HCT116 (cell line): ENCODE results near the gene CNTFR. TPM values are rescaled to one million over a fixed set of nuclear protein-coding genes. Genes with fewer than 3 reads are reported as not detected.

Experiments
- ATAC-seq: fragments of 200-7000 bp; cut with Tn5 transposase; 2 replicates; pipeline ENCODE4 v1.9.1; 2020; ENCODE audit warnings: mild to moderate bottlenecking, moderate library complexity
- BruUV-seq: library from RNA; stranded (reverse); fragments of 400-500 nt; replicated peaks from 2 replicates; lab custom pipeline; 2021; lab: Mats Ljungman, UMichigan
- CTCF ChIA-PET: fragments of 300-600 bp; sonication (Branson Sonifier 250); formaldehyde crosslinking; loops from one replicate; lab custom pipeline; 2021; ENCODE audit warnings: antibody characterized with exemption; lab: Charles Lee
- POLR2A ChIA-PET: fragments of 300-600, 350-600 bp; sonication (Branson Sonifier 250); formaldehyde crosslinking; loops from one replicate; lab custom pipeline; 2021; ENCODE audit warnings: antibody characterized with exemption; lab: Charles Lee
- RAD21 ChIA-PET, 2 experiments: fragments of 300-600 bp; sonication (Branson Sonifier 250); formaldehyde crosslinking; loops; one replicate each; lab custom pipeline; 2023; ENCODE audit warnings: low total read pairs in 2 of 2; ENCODE audit not compliant: uncharacterized antibody in 2 of 2, unreplicated experiment in 2 of 2, low non-redundant PET in 1 of 2; lab: Charles Lee
- DNase-seq: peaks from one replicate; pipeline ENCODE4 v3.0.0-alpha.2; 2010; ENCODE audit warnings: low read depth, low spot score
- H2AFZ ChIP-seq: fragments of 200-600 bp; shearing (Covaris generic), sonication (generic); 2 replicates; pipeline ENCODE4 v1.6.1; 2017; ENCODE audit warnings: low read depth, mixed run types, mixed read lengths, antibody characterized with exemption, low read length; ENCODE audit not compliant: poor library complexity, severe bottlenecking
- H3K27ac ChIP-seq: 2 replicates; pipeline ENCODE4 v1.5.1; 2012; ENCODE audit warnings: low read depth, low read length
- H3K27me3 ChIP-seq: fragments of 200-600 bp; sonication (generic); 2 replicates; pipeline ENCODE4 v1.6.1; 2016; ENCODE audit warnings: mixed run types, low read length, mixed read lengths; ENCODE audit not compliant: insufficient read depth
- H3K36me3 ChIP-seq, 2 experiments: fragments of 200-500 bp in 1 of 2; fragments of 200-600 bp in 1 of 2; sonication (Bioruptor generic) in 1 of 2; sonication (generic) in 1 of 2; 2 replicates each; pipeline versions ENCODE4 v1.5.1 to v1.6.1; 2014 to 2016; ENCODE audit warnings: low read length in 2 of 2, inconsistent platforms in 1 of 2, mixed read lengths in 1 of 2, mixed run types in 1 of 2; ENCODE audit not compliant: insufficient read depth in 2 of 2, control insufficient read depth in 1 of 2
- H3K4me1 ChIP-seq, 2 experiments: fragments of 200-600 bp in 1 of 2; sonication (generic) in 1 of 2; 2 replicates each; pipeline versions ENCODE4 v1.5.1 to v1.6.1; 2012 to 2017; ENCODE audit warnings: low read length in 2 of 2, inconsistent platforms in 1 of 2, mild to moderate bottlenecking in 1 of 2, mixed read lengths in 1 of 2, mixed run types in 1 of 2, moderate library complexity in 1 of 2; ENCODE audit not compliant: insufficient read depth in 2 of 2, control insufficient read depth in 1 of 2
- H3K4me2 ChIP-seq: fragments of 200-600 bp; sonication (generic); 2 replicates; pipeline ENCODE4 v1.6.1; 2017; ENCODE audit warnings: mixed run types, low read length, mixed read lengths
- H3K4me3 ChIP-seq, 2 experiments: fragments of 200-600 bp in 1 of 2; sonication (generic) in 1 of 2; replicated peaks in 1 of 2; 2 replicates each; pipeline ENCODE4 v1.5.1; 2011 to 2016; ENCODE audit warnings: low read length in 2 of 2, control low read depth in 1 of 2, low read depth in 1 of 2, mild to moderate bottlenecking in 1 of 2, mixed read lengths in 1 of 2, mixed run types in 1 of 2
- H3K79me2 ChIP-seq: fragments of 200-600 bp; sonication (generic); 2 replicates; pipeline ENCODE4 v1.6.1; 2017; ENCODE audit warnings: mild to moderate bottlenecking, mixed run types, low read length, moderate library complexity, mixed read lengths; ENCODE audit not compliant: insufficient read depth
- H3K9ac ChIP-seq: fragments of 200-600 bp; sonication (generic); 2 replicates; pipeline ENCODE4 v1.6.1; 2016; ENCODE audit warnings: low read length, mixed read lengths
- H3K9me2 ChIP-seq: fragments of 200-600 bp; sonication (generic), shearing (Covaris generic); 2 replicates; pipeline ENCODE4 v1.6.1; 2017; ENCODE audit warnings: mixed run types, mild to moderate bottlenecking, moderate library complexity; ENCODE audit not compliant: insufficient read depth
- H3K9me3 ChIP-seq, 2 experiments: fragments of 200-500 bp in 1 of 2; fragments of 200-600 bp in 1 of 2; sonication (Bioruptor generic) in 1 of 2; sonication (generic) in 1 of 2; 2 replicates each; pipeline ENCODE4 v1.6.1; 2014 to 2017; ENCODE audit warnings: low read length in 2 of 2, mixed read lengths in 2 of 2, inconsistent platforms in 1 of 2, low read depth in 1 of 2, mild to moderate bottlenecking in 1 of 2, mixed run types in 1 of 2, moderate library complexity in 1 of 2; ENCODE audit not compliant: control insufficient read depth in 1 of 2, insufficient read depth in 1 of 2
- H4K20me1 ChIP-seq: fragments of 200-600 bp; sonication (generic), shearing (Covaris generic); 2 replicates; pipeline ENCODE4 v1.6.1; 2017; ENCODE audit warnings: mixed run types, mild to moderate bottlenecking, moderate library complexity; ENCODE audit not compliant: insufficient read depth
- CBX3 ChIP-seq: IDR thresholded peaks from 2 replicates; pipeline ENCODE4 v1.6.1; 2012; ENCODE audit warnings: low read depth
- EGR1 ChIP-seq: IDR thresholded peaks from 2 replicates; pipeline ENCODE4 v1.6.1; 2012; ENCODE audit warnings: low read depth
- ELF1 ChIP-seq: IDR thresholded peaks from 2 replicates; pipeline ENCODE4 v1.6.1; 2012; ENCODE audit warnings: low read depth, borderline replicate concordance
- EZH2 ChIP-seq: fragments of 200-600 bp; sonication (generic); IDR thresholded peaks from 2 replicates; pipeline ENCODE4 v1.6.1; 2017; ENCODE audit warnings: antibody characterized with exemption, mixed run types
- EZH2phosphoT487 ChIP-seq: fragments of 200-600 bp; IDR thresholded peaks from 2 replicates; pipeline ENCODE4 v1.6.1; 2018; ENCODE audit warnings: antibody characterized with exemption, borderline replicate concordance
- FOSL1 ChIP-seq: IDR thresholded peaks from 2 replicates; pipeline ENCODE4 v1.6.1; 2012; ENCODE audit warnings: low read depth
- JUND ChIP-seq: IDR thresholded peaks from 2 replicates; pipeline ENCODE4 v1.6.1; 2012
- POLR2AphosphoS5 ChIP-seq: IDR thresholded peaks from 2 replicates; pipeline ENCODE4 v1.6.1; 2011; ENCODE audit warnings: mild to moderate bottlenecking, low read depth, low read length, moderate library complexity
- RAD21 ChIP-seq: IDR thresholded peaks from 2 replicates; pipeline ENCODE4 v1.6.1; 2012; ENCODE audit warnings: low read depth, mild to moderate bottlenecking
- SIN3A ChIP-seq: IDR thresholded peaks from 2 replicates; pipeline ENCODE4 v1.6.1; 2012; ENCODE audit warnings: low read depth
- SRF ChIP-seq: IDR thresholded peaks from 2 replicates; pipeline ENCODE4 v1.6.1; 2012; ENCODE audit warnings: low read depth
- TCF7L2 ChIP-seq: IDR thresholded peaks from 2 replicates; pipeline ENCODE4 v1.7.0; 2011; ENCODE audit warnings: borderline replicate concordance, inconsistent platforms; ENCODE audit not compliant: insufficient read depth, insufficient read length; ENCODE audit errors: extremely low read depth
- YY1 ChIP-seq: IDR thresholded peaks from 2 replicates; pipeline ENCODE4 v1.6.1; 2011; ENCODE audit warnings: low read length, low read depth, moderate library complexity, mild to moderate bottlenecking; ENCODE audit not compliant: insufficient replicate concordance; ENCODE audit errors: extremely low read depth
- ZFX ChIP-seq: fragments of 450-650 bp; IDR thresholded peaks from 2 replicates; pipeline ENCODE4 v1.6.1; 2017
- ZNF274 ChIP-seq: fragments of 200-500 bp; sonication (Bioruptor generic); IDR thresholded peaks from 2 replicates; pipeline ENCODE4 v1.6.1; 2014; ENCODE audit warnings: mild to moderate bottlenecking, low read depth, low read length, inconsistent platforms
- intact Hi-C: fragments of 100-400 bp; cut with micrococcal nuclease; formaldehyde crosslinking; loops from 2 replicates; pipeline ENCODE4 v1.10.0; 2022
- total RNA-seq: library from RNA; stranded (reverse); gene quantifications from one replicate; pipeline ENCODE4 v1.2.1, GENCODE V29; 2021; ENCODE audit not compliant: unreplicated experiment
- TF ChIP-seq, protein P1 (sequence below): IDR thresholded peaks from 2 replicates; pipeline ENCODE4 v1.6.1; 2012
- TF ChIP-seq, protein P2 (sequence below): IDR thresholded peaks from 2 replicates; pipeline ENCODE4 v1.6.1; 2011; ENCODE audit warnings: mild to moderate bottlenecking, low read length, moderate library complexity; ENCODE audit not compliant: insufficient replicate concordance; ENCODE audit errors: extremely low read depth
- TF ChIP-seq, protein P3 (sequence below): IDR thresholded peaks from 2 replicates; pipeline ENCODE4 v1.6.1; 2012
- TF ChIP-seq, protein P4 (sequence below): IDR thresholded peaks from 2 replicates; pipeline ENCODE4 v1.6.1; 2012; ENCODE audit warnings: low read depth

Gene CNTFR
- total RNA-seq, 1 experiment from 2014 or later, result not detected

DNA sequence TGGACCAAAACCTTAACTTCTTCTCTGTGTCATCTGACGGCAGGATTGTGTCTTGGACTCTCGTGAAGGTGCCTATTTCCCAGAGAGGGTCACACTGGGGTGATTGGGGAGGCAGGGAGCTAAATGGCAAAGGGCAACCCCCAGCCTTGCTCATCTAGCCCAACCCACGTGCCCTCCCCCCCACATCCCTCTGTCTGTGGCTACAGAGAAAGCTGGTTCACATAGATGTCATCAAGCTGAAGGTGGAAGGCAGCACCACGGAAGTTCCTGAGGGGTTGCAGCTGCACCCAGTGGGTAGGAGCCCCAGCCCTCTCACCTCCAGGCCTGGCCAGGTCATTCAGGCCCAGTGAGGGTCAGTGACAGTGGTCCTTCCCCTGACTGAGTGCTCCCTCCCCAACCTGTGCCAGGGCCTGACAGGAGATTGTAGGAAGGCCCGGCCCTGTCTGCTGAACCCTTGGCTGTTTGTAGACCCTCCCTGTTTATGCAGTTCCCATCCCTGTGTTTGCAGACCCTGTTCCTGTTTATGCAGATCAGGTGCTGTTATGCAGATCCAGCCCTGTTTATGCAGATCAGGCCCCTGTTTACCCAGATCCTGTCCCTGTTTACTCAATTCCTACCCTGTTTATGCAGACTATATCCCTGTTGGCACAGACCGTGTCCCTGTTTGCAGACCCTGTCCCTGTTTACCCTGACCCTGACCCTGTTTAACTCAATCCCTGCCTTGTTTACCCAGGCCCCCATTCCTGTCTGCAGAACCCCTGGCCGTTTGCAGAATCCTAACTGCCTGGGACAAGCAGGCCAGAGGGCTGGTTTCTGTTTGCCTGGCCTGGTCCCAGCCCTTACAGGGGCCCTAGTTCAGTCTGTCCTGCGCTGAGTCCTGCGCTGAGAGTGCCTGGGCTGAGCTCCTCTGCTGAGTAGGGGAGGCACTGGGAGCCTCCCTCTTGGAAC is 77.1 kb downstream of the CNTFR start:
- H3K27me3 ChIP-seq, result no peaks in the 10 kb centered on the region
- no TSS peak for BruUV-seq
- H3K79me2 ChIP-seq, result no peaks in the 10 kb centered on the region
- H4K20me1 ChIP-seq, result no peaks in the 10 kb centered on the region
- intact Hi-C loops, result no loop called here
- no peak overlapping the region for H2AFZ ChIP-seq
- H3K4me2 ChIP-seq, result no peak overlapping the region
- H3K9me3 ChIP-seq, result no peaks in the 10 kb centered on the region
- no peak overlapping the region for H3K9ac ChIP-seq
- TF ChIP-seq CBX3 (no peak), ZFX (no peak), SRF (no peak), JUND (no peak), TCF7L2 (no peak), EGR1 (no peak), EZH2 (no peak), ZNF274 (no peak), EZH2phosphoT487 (no peak), SIN3A (no peak), YY1 (no peak), FOSL1 (no peak), ELF1 (no peak), RAD21 (no peak), POLR2AphosphoS5 (no peak)
- TF ChIP-seq, protein P1, sequence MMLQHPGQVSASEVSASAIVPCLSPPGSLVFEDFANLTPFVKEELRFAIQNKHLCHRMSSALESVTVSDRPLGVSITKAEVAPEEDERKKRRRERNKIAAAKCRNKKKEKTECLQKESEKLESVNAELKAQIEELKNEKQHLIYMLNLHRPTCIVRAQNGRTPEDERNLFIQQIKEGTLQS, result no peak
- TF ChIP-seq, protein P2, sequence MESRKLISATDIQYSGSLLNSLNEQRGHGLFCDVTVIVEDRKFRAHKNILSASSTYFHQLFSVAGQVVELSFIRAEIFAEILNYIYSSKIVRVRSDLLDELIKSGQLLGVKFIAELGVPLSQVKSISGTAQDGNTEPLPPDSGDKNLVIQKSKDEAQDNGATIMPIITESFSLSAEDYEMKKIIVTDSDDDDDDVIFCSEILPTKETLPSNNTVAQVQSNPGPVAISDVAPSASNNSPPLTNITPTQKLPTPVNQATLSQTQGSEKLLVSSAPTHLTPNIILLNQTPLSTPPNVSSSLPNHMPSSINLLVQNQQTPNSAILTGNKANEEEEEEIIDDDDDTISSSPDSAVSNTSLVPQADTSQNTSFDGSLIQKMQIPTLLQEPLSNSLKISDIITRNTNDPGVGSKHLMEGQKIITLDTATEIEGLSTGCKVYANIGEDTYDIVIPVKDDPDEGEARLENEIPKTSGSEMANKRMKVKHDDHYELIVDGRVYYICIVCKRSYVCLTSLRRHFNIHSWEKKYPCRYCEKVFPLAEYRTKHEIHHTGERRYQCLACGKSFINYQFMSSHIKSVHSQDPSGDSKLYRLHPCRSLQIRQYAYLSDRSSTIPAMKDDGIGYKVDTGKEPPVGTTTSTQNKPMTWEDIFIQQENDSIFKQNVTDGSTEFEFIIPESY, result no peak
- TF ChIP-seq, protein P3, sequence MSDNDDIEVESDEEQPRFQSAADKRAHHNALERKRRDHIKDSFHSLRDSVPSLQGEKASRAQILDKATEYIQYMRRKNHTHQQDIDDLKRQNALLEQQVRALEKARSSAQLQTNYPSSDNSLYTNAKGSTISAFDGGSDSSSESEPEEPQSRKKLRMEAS, result no peak
- TF ChIP-seq, protein P4, sequence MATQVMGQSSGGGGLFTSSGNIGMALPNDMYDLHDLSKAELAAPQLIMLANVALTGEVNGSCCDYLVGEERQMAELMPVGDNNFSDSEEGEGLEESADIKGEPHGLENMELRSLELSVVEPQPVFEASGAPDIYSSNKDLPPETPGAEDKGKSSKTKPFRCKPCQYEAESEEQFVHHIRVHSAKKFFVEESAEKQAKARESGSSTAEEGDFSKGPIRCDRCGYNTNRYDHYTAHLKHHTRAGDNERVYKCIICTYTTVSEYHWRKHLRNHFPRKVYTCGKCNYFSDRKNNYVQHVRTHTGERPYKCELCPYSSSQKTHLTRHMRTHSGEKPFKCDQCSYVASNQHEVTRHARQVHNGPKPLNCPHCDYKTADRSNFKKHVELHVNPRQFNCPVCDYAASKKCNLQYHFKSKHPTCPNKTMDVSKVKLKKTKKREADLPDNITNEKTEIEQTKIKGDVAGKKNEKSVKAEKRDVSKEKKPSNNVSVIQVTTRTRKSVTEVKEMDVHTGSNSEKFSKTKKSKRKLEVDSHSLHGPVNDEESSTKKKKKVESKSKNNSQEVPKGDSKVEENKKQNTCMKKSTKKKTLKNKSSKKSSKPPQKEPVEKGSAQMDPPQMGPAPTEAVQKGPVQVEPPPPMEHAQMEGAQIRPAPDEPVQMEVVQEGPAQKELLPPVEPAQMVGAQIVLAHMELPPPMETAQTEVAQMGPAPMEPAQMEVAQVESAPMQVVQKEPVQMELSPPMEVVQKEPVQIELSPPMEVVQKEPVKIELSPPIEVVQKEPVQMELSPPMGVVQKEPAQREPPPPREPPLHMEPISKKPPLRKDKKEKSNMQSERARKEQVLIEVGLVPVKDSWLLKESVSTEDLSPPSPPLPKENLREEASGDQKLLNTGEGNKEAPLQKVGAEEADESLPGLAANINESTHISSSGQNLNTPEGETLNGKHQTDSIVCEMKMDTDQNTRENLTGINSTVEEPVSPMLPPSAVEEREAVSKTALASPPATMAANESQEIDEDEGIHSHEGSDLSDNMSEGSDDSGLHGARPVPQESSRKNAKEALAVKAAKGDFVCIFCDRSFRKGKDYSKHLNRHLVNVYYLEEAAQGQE, result no peak
- no peaks in the 10 kb centered on the region for H3K36me3 ChIP-seq
- DNase-seq, result no peak
- no peak overlapping the region for H3K4me3 ChIP-seq
- ChIA-PET CTCF (interaction anchor here (0.8 kb wide), 1 partner anchor 109 kb away, joined by 3 read pairs; no protein-coding TSS in a partner anchor), POLR2A (no interaction called here), RAD21 (no interaction called here)
- H3K4me1 ChIP-seq, result peaks cover 3 to 5% of the 10 kb centered on the region in 2 experiments; a peak in 2 of 4 replicates
- H3K9me2 ChIP-seq, result no peaks in the 10 kb centered on the region
- no peak overlapping the region for H3K27ac ChIP-seq
- ATAC-seq, result no peak
